OCI-LY7 (cell line): ENCODE data around the gene POLRMT.

ENCODE experiments used
- EZH2phosphoT487 ChIP-seq: fragments of 200-600 bp; sonication (generic); IDR thresholded peaks from 2 replicates; pipeline ENCODE4 v1.6.1; 2018; ENCODE audit warnings: low read depth, borderline replicate concordance, mild to moderate bottlenecking, mixed run types, antibody characterized with exemption, low read length, moderate library complexity, mixed read lengths
- TF ChIP-seq, protein P1 (sequence below): fragments of 200-600 bp; sonication (generic); conservative IDR thresholded peaks from 2 replicates; pipeline ENCODE4 v1.5.1; 2014; ENCODE audit warnings: mild to moderate bottlenecking, antibody characterized with exemption, low read length, moderate library complexity, mixed read lengths

GRCh38 chr19:620166-620862 is 13.0 kb downstream of the POLRMT start:
- TF ChIP-seq, protein P1, sequence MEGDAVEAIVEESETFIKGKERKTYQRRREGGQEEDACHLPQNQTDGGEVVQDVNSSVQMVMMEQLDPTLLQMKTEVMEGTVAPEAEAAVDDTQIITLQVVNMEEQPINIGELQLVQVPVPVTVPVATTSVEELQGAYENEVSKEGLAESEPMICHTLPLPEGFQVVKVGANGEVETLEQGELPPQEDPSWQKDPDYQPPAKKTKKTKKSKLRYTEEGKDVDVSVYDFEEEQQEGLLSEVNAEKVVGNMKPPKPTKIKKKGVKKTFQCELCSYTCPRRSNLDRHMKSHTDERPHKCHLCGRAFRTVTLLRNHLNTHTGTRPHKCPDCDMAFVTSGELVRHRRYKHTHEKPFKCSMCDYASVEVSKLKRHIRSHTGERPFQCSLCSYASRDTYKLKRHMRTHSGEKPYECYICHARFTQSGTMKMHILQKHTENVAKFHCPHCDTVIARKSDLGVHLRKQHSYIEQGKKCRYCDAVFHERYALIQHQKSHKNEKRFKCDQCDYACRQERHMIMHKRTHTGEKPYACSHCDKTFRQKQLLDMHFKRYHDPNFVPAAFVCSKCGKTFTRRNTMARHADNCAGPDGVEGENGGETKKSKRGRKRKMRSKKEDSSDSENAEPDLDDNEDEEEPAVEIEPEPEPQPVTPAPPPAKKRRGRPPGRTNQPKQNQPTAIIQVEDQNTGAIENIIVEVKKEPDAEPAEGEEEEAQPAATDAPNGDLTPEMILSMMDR = no peak
- TF ChIP-seq EZH2phosphoT487 = no peak
